Iris pigment epithelial cell (primary cell): ENCODE results near the gene ZNF254.
"Not testable (repeated sequence)": the region's sequence is repeated elsewhere in the genome, so short reads cannot be mapped to it uniquely, and the experiment has no call there.

Experiments
- DNase-seq: peaks from one replicate; pipeline ENCODE4 v3.0.0-alpha.2; 2011; ENCODE audit warnings: low read depth

Gene ZNF254

GRCh38 chr19:24086974-24087595 is at the start of gene ZNF254:
TSS of gene ZNF254 (plus strand) at chr19:24087187. CDS start at chr19:24087308, 121 bp downstream.
- DNase-seq: peak; percentile 97

DNA sequence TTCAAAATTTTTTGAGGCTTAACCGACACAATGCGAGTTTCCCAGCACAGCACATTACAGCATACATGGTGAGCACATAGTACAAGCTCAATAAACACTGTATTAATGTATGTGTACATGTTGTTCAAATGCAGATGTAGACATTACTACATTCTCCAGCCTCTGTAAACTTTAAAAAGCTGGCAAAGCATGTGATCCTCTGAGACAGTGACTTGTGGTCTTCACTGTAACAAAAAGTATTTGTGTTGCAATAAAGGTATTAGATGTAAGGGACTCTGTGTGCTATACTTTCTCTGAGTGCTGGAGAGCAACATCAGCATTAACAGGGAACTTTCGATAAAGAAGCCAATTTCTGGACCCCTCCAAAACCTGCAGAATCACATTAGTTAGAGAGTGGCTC is 46.4 kb upstream of the ZNF254 start:
- DNase-seq: peak; percentile 45

DNA sequence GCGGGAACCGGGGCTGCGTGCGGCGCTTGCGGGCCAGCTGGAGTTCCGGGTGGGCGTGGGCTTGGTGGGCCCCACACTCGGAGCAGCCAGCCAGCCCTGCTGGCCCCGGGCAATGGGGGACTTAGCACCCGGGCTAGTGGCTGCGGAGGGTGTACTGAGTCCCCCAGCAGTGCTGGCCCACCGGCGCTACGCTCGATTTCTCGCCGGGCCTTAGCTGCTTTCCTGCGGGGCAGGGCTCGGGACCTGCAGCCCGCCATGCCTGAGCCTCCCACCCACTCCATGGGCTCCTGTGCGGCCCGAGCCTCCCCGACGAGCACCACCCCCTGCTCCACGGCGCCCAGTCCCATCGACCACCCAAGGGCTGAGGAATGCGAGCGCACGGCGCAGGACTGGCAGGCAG is 45.7 kb upstream of the ZNF254 start:
- not testable (repeated sequence) for DNase-seq

GRCh38 chr19:24046550-24046949 is 40.4 kb upstream of the ZNF254 start:
- DNase-seq: no peak

GRCh38 chr19:24048261-24048660 is 38.7 kb upstream of the ZNF254 start:
- no peak for DNase-seq

- no peak for DNase-seq
Observed at GRCh38 chr19:24049537-24049936, 37.5 kb upstream of the ZNF254 start.

- no peak for DNase-seq
Observed at GRCh38 chr19:24051516-24051915, 35.5 kb upstream of the ZNF254 start.

GRCh38 chr19:24052811-24053210 is 34.2 kb upstream of the ZNF254 start:
- DNase-seq: peak; percentile 47

GRCh38 chr19:24053601-24054000 is 33.4 kb upstream of the ZNF254 start:
- no peak for DNase-seq

DNA sequence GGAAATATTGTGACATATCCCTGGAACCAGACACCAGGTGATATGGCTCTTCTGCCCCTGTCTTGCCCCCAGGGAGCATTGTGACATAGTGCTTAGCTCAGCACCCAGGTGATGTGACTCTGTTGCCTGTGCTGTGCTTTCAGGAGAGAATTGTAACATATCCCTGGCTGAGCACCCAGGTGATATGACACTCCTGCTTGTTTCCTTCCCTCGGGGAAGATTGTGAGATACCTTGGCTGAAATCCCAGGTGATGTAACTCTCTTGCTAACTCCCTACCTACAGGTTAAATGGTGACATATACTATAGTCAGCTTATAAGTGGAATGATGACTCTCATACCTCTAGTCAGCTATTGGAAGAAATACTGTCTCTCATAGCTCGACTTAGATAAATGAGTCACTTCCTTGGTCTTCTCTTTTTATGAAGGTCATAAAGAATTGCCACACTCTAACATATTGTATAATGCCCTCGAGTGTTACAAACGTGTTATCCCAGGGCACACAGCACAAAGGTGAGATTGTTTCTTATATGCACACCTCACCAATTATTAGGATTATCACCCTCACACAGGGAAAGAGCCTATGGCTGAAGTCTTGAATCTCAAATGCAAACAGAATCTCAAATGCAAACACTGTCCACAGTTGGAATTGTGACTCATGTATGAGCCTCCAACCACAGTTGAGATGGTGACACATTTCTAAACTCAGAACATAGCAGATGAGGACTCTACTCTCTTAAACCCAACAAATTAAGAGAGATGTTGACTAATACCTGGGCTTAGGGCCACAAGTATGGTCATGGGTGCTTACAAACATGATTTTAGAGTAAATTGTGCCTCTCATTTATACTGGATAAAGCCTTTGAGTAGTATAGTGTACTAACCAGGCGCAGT is 32.7 kb upstream of the ZNF254 start:
- peak; percentile 87 for DNase-seq

GRCh38 chr19:24055548-24055947 is 31.4 kb upstream of the ZNF254 start:
- no peak for DNase-seq

DNA sequence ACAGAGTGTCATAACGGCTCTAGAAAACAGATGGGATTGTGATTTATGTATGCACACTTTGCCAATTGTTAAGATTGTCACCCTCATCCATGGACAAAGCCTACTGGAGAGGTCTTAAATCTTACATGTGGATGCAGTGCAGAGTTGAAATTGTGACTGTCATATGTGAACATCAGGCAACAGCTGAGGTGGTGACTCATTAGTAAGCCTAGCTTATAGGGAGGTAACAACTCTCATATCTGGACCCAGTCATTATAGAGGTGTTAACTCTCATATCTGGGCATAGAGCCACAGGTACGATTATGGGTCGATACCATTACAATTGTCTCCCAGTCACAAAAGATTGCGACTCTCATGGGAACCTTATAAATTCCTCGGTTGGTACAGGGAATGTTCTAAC is 29.8 kb upstream of the ZNF254 start:
- DNase-seq: no peak

GRCh38 chr19:24059563-24060295 is 27.3 kb upstream of the ZNF254 start:
- DNase-seq: no peak

GRCh38 chr19:24060687-24061356 is 26.2 kb upstream of the ZNF254 start:
- no peak for DNase-seq

GRCh38 chr19:24062190-24062589 is 24.8 kb upstream of the ZNF254 start:
- no peak for DNase-seq

DNA sequence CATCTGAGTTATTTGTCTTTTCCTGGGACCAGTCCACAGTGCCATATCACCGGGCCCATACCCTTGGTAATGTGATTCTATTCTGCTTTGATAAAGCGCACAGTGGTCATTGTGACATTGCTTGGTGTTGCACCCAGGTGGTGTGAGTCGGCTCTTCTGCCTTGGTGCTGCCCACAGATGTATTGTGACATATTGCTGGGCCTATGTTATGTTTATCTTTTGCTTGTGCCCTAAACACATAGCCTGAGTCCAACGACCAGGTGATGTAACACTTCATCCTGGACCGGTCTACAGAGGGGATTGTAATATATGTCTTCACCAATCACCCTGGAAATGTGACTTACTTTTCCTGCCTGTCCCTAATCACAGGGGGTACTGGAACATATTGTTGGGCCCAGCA is 23.7 kb upstream of the ZNF254 start:
- no peak for DNase-seq

DNA sequence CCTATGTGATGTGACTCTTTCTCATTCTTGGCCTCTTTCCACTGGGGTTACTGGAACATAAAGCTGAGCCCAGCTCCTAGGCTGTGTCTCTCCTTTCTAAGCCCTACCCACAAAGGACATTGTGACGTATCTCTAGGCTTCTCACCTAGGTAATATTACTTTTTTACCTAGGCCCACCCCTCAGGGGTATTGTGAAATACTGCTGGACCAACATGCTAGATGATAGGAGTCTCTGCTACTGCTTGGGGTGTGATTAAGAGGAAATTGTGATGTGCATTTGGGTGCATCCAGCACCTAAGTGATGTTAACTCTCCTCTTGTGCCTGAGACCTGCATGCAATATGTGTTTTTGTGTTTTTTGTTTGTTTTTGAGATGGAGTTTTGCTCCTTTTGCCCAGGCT is 22.8 kb upstream of the ZNF254 start:
- DNase-seq: no peak

DNA sequence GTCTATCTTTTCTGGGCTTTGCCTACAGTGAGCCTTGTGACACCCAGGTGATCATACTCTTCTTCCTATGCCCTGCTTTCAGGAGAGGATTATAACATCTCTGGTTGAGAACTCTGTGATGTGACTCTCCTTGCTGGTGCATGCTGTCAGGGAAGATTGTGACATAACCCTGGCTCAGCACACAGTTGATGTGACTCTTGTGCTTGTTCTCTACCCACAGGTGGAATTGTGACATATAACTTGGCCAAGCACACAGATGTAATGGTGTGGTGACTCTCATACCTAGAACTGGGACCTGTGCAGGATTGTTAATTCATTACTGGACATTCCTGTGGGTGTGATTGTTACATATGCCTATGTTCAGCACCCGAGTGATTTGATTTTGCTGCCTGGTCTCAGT is 21.7 kb upstream of the ZNF254 start:
- DNase-seq: no peak

DNA sequence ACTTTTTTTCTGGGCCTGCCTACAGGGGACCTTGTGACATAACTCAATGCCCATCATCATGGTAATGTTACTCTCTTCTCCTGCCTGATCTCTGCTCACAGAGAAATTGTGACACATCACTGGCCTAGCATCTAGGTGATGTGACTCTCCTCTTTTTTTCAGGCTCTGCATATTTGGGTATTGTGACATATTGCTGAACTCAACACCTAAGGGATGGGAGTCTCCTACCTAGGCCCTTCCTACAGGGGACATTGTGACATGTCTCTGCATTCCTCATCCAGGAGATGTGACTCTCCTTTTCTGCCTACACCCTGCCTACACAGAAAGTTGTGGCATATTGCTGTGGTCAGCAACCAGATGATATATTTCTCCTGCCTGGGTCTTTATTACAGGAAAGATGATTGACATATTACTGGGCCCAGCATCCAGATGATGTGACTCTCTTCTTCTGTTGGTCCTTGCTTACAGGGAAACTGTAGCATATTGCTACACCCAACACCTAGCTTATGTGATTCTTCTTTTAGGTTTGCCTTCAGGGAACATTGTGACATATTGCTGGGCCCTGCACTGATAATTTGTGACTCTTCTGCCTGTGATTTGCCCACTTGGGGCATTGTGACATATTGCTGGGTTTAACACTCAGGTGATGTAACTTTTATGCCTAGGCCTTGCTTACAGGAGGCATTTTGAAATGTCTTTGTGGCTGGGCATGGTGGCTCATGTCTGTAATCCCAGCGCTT is 21.0 kb upstream of the ZNF254 start:
- DNase-seq: no peak

GRCh38 chr19:24069905-24070657 is 16.9 kb upstream of the ZNF254 start:
- DNase-seq: peak; percentile 38

DNA sequence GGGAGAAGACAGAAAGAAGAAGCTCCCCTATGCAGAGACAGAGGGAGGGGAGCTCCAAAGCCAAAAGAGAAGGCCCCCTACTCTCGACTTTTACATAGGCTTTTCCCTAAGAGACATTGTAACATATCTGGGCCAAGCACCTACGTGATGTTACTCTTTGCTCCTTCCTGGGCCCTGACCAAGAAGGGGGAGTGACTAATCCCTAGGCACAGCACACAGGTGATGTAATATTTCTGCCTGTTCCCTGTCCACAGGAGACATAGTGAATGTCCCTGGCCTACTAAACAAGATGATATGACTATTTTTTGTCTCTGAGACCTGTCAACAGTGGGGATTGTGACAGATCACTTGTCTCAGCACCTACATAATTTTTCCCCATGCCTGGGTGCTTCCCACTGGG is 15.9 kb upstream of the ZNF254 start:
- DNase-seq: no peak
